ENCODE measurements around the gene CIROP.

DNA sequence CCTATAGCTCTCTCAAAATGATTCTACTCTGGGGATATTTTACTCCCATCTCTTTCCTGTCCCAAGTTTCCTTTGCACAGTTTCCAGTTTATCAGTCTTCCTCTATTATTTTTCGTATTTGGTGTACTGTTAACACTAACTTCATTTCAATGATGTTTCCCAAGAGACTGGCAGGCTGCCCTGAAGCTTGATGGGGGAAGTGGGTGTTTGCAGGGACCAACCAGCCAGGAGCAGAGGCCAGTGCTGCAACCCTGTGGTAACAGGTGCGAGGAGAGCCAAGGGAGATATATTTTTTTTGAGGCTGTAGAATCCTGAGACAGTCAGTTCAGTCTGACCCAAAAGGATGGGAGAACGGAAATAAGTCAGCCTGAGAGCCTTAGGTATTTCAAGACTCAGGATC lies 26.1 kb upstream of the CIROP start:
- TF ChIP-seq, protein P1, sequence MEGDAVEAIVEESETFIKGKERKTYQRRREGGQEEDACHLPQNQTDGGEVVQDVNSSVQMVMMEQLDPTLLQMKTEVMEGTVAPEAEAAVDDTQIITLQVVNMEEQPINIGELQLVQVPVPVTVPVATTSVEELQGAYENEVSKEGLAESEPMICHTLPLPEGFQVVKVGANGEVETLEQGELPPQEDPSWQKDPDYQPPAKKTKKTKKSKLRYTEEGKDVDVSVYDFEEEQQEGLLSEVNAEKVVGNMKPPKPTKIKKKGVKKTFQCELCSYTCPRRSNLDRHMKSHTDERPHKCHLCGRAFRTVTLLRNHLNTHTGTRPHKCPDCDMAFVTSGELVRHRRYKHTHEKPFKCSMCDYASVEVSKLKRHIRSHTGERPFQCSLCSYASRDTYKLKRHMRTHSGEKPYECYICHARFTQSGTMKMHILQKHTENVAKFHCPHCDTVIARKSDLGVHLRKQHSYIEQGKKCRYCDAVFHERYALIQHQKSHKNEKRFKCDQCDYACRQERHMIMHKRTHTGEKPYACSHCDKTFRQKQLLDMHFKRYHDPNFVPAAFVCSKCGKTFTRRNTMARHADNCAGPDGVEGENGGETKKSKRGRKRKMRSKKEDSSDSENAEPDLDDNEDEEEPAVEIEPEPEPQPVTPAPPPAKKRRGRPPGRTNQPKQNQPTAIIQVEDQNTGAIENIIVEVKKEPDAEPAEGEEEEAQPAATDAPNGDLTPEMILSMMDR (IDR thresholded peaks at IDR 0.05), result no peak
- no peak for TF ChIP-seq POLR2A (IDR thresholded peaks at IDR 0.05)

All from Peyer's patch (tissue), 4 donors.